HL-60 (cell line): Measurements from ENCODE around the gene MXD4.

Experiments used
- CTCF ChIP-seq: IDR thresholded peaks from one replicate; pipeline ENCODE4 v1.5.1; 2011; ENCODE audit warnings: low read length, control low read depth, inconsistent platforms; ENCODE audit not compliant: insufficient read depth
- POLR2AphosphoS5 ChIP-seq: IDR thresholded peaks from 2 replicates; pipeline ENCODE4 v1.6.1; 2012; ENCODE audit warnings: low read depth
- REST ChIP-seq: IDR thresholded peaks from 2 replicates; pipeline ENCODE4 v1.6.1; 2012; ENCODE audit warnings: low read depth; ENCODE audit not compliant: insufficient replicate concordance

GRCh38 chr4:2251795-2252529 lies 9.9 kb downstream of the MXD4 start:
- TF ChIP-seq CTCF = no peak
- no peak for TF ChIP-seq POLR2AphosphoS5
- TF ChIP-seq REST = no peak
